ENCODE data around the gene SEC16B.

DNA sequence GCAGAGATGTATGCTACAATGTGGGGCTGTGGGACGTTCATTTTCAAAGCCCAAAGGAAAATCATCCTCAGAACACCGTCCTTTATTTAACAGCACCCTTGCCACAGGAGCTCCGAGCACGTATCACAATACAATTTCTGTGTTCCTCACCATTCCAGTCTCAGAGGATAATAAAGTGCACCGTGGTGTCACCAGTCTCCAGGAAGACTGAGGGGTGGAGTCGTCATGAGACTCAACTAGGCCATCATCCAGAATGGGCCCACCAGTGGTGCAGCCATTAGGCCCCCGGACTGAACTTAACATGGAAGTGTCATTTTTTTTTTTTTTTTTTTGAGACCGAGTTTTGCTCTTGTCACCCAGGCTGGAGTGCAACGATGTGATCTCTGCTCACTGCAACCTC lies 17.2 kb downstream of the SEC16B start:
- TF ChIP-seq ZFP3 (CRISPR knock-in tag; IDR thresholded peaks at IDR 0.05) (no peak), ZNF8 (CRISPR knock-in tag; IDR thresholded peaks at IDR 0.05) (no peak), ZFP30 (CRISPR knock-in tag; IDR thresholded peaks at IDR 0.05) (no peak), SNAI2 (CRISPR knock-in tag; IDR thresholded peaks at IDR 0.05) (no peak), RARB (CRISPR knock-in tag; IDR thresholded peaks at IDR 0.05) (no peak), TCF4 (CRISPR knock-in tag; IDR thresholded peaks at IDR 0.05; ENCODE audit: borderline replicate concordance) (no peak), CSDC2 (CRISPR knock-in tag; IDR thresholded peaks at IDR 0.05) (no peak), ESRRG (CRISPR knock-in tag; IDR thresholded peaks at IDR 0.05) (no peak), ZC3H10 (CRISPR knock-in tag; IDR thresholded peaks at IDR 0.05) (no peak)
- TF ChIP-seq, protein P1, sequence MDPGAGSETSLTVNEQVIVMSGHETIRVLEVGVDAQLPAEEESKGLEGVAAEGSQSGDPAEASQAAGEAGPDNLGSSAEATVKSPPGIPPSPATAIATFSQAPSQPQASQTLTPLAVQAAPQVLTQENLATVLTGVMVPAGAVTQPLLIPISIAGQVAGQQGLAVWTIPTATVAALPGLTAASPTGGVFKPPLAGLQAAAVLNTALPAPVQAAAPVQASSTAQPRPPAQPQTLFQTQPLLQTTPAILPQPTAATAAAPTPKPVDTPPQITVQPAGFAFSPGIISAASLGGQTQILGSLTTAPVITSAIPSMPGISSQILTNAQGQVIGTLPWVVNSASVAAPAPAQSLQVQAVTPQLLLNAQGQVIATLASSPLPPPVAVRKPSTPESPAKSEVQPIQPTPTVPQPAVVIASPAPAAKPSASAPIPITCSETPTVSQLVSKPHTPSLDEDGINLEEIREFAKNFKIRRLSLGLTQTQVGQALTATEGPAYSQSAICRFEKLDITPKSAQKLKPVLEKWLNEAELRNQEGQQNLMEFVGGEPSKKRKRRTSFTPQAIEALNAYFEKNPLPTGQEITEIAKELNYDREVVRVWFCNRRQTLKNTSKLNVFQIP (CRISPR knock-in tag; IDR thresholded peaks at IDR 0.05; ENCODE audit: borderline replicate concordance, low read depth), result no peak
- TF ChIP-seq, protein P2, sequence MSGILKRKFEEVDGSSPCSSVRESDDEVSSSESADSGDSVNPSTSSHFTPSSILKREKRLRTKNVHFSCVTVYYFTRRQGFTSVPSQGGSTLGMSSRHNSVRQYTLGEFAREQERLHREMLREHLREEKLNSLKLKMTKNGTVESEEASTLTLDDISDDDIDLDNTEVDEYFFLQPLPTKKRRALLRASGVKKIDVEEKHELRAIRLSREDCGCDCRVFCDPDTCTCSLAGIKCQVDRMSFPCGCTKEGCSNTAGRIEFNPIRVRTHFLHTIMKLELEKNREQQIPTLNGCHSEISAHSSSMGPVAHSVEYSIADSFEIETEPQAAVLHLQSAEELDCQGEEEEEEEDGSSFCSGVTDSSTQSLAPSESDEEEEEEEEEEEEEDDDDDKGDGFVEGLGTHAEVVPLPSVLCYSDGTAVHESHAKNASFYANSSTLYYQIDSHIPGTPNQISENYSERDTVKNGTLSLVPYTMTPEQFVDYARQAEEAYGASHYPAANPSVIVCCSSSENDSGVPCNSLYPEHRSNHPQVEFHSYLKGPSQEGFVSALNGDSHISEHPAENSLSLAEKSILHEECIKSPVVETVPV (CRISPR knock-in tag; IDR thresholded peaks at IDR 0.05), result no peak
- TF ChIP-seq, protein P3, sequence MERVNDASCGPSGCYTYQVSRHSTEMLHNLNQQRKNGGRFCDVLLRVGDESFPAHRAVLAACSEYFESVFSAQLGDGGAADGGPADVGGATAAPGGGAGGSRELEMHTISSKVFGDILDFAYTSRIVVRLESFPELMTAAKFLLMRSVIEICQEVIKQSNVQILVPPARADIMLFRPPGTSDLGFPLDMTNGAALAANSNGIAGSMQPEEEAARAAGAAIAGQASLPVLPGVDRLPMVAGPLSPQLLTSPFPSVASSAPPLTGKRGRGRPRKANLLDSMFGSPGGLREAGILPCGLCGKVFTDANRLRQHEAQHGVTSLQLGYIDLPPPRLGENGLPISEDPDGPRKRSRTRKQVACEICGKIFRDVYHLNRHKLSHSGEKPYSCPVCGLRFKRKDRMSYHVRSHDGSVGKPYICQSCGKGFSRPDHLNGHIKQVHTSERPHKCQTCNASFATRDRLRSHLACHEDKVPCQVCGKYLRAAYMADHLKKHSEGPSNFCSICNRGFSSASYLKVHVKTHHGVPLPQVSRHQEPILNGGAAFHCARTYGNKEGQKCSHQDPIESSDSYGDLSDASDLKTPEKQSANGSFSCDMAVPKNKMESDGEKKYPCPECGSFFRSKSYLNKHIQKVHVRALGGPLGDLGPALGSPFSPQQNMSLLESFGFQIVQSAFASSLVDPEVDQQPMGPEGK (CRISPR knock-in tag; IDR thresholded peaks at IDR 0.05; ENCODE audit: borderline replicate concordance), result no peak
